Ishikawa (cell line): Measurements from ENCODE around the gene CFAP91.

Source experiments
- CEBPB ChIP-seq: IDR thresholded peaks from 2 replicates; pipeline ENCODE4 v1.6.1; 2012
- CREB1 ChIP-seq: IDR thresholded peaks from 2 replicates; pipeline ENCODE4 v1.6.1; 2012; ENCODE audit warnings: low read depth
- EP300 ChIP-seq: IDR thresholded peaks from 2 replicates; pipeline ENCODE4 v1.6.1; 2012; ENCODE audit warnings: borderline replicate concordance
- FOXM1 ChIP-seq: IDR thresholded peaks from 2 replicates; pipeline ENCODE4 v1.6.1; 2012; ENCODE audit warnings: low read depth, borderline replicate concordance
- MAX ChIP-seq: IDR thresholded peaks from 2 replicates; pipeline ENCODE4 v1.6.1; 2012
- RAD21 ChIP-seq: IDR thresholded peaks from 2 replicates; pipeline ENCODE4 v1.6.1; 2012; ENCODE audit warnings: low read depth
- REST ChIP-seq: IDR thresholded peaks from 2 replicates; pipeline ENCODE4 v1.6.1; 2012; ENCODE audit warnings: low read depth, mild to moderate bottlenecking
- TAF1 ChIP-seq: IDR thresholded peaks from 2 replicates; pipeline ENCODE4 v1.6.1; 2012; ENCODE audit warnings: low read depth, mild to moderate bottlenecking
- TEAD4 ChIP-seq: IDR thresholded peaks from 2 replicates; pipeline ENCODE4 v1.6.1; 2012
- YY1 ChIP-seq: IDR thresholded peaks from 2 replicates; pipeline ENCODE4 v1.6.1; 2012; ENCODE audit warnings: low read depth
- ZBTB7A ChIP-seq: IDR thresholded peaks from 2 replicates; pipeline ENCODE4 v1.6.1; 2012; ENCODE audit warnings: low read depth

- no peak for TF ChIP-seq TEAD4
- no peak for TF ChIP-seq TAF1
- no peak for TF ChIP-seq CREB1
- no peak for TF ChIP-seq REST
- no peak for TF ChIP-seq YY1
- no peak for TF ChIP-seq MAX
- no peak for TF ChIP-seq RAD21
- no peak for TF ChIP-seq EP300
- no peak for TF ChIP-seq CEBPB
- no peak for TF ChIP-seq ZBTB7A
- no peak for TF ChIP-seq FOXM1
These were observed 19.4 kb upstream of the CFAP91 start for GRCh38 chr3:119683421-119683820.
